Right renal pelvis (tissue), 4 donors: Measurements from ENCODE around the gene IL21R. TPM values are rescaled to one million over a fixed set of nuclear protein-coding genes. Genes with fewer than 3 reads are reported as not detected.
"Not testable (repeated sequence)": the region's sequence is repeated elsewhere in the genome, so short reads cannot be mapped to it uniquely, and the experiment has no call there.

Source experiments
- DNase-seq, 4 donors: peaks; one replicate each; pipeline ENCODE4 v3.0.0-alpha.2; 2013; ENCODE audit warnings: low read depth in 4 of 4, low spot score in 3 of 4, missing footprints in 1 of 4
- polyA plus RNA-seq, 4 donors: library from polyadenylated mRNA; unstranded; fragments of 120-200 nt; gene quantifications; one replicate each; pipeline ENCODE4 v1.2.1, GENCODE V29; 2013; ENCODE audit not compliant: insufficient read length in 4 of 4

Gene IL21R
- polyA plus RNA-seq, 4 donors = 0.11 to 0.19 (median 0.15) TPM

GRCh38 chr16:27424772-27425498, 23.0 kb downstream of the IL21R start:
- no peak for DNase-seq

- no peak for DNase-seq
Measured at GRCh38 chr16:27425961-27426360, 24.0 kb downstream of the IL21R start.

- DNase-seq = no peak
Measured at GRCh38 chr16:27426423-27427408, 24.7 kb downstream of the IL21R start.

- no peak for DNase-seq
Measured at GRCh38 chr16:27427538-27427937, 25.6 kb downstream of the IL21R start.

GRCh38 chr16:27428026-27428785, 26.2 kb downstream of the IL21R start:
- DNase-seq = no peak

- no peak for DNase-seq
Measured at GRCh38 chr16:27429330-27429871, 27.4 kb downstream of the IL21R start.

GRCh38 chr16:27429981-27430441, 28.0 kb downstream of the IL21R start:
- DNase-seq = no peak

GRCh38 chr16:27430512-27430911, 28.5 kb downstream of the IL21R start:
- no peak for DNase-seq

GRCh38 chr16:27430923-27431484, 29.0 kb downstream of the IL21R start:
- no peak for DNase-seq

- no peak for DNase-seq
Measured at GRCh38 chr16:27431773-27432532, 30.0 kb downstream of the IL21R start.

- no peak for DNase-seq
Measured at GRCh38 chr16:27432558-27432957, 30.6 kb downstream of the IL21R start.

GRCh38 chr16:27433191-27433590, 31.2 kb downstream of the IL21R start:
- not testable (repeated sequence) for DNase-seq

- DNase-seq = no peak
Measured at GRCh38 chr16:27433636-27434035, 31.7 kb downstream of the IL21R start.

GRCh38 chr16:27434141-27435051, 32.4 kb downstream of the IL21R start:
- no peak for DNase-seq

- DNase-seq = not testable (repeated sequence)
Measured at GRCh38 chr16:27435146-27435545, 33.2 kb downstream of the IL21R start.

GRCh38 chr16:27436065-27436464, 34.1 kb downstream of the IL21R start:
- DNase-seq = no peak

- no peak for DNase-seq
Measured at GRCh38 chr16:27436921-27437650, 35.1 kb downstream of the IL21R start.

- DNase-seq = no peak
Measured at GRCh38 chr16:27437946-27438345, 36.0 kb downstream of the IL21R start.
